ENCODE measurements around the gene TNNI2.

TNNI2 gene

GRCh38 chr11:1839204-1839923 is 583 bp downstream of the TNNI2 start:
- peaks cover 74% of the 10 kb centered on the region for H3K4me1 ChIP-seq
- peak overlapping the region; percentile 83 for H3K4me2 ChIP-seq
- peak overlapping the region; percentile 70 for H3K27ac ChIP-seq
- TF ChIP-seq Cebpa-rat (IDR thresholded peaks at IDR 0.05): no peak
- H3K9me3 ChIP-seq: no peaks in the 10 kb centered on the region
- peaks cover 20% of the 10 kb centered on the region; the same call in 1 of the 2 replicates for H4K20me1 ChIP-seq
- no peaks in the 10 kb centered on the region for H3K27me3 ChIP-seq
- no peak overlapping the region for H3K4me3 ChIP-seq
- peak overlapping the region; percentile 36; the same call in 1 of the 2 replicates for H3K9ac ChIP-seq
- H3K36me3 ChIP-seq: no peaks in the 10 kb centered on the region

GRCh38 chr11:1839924-1840779 is 1.4 kb downstream of the TNNI2 start:
- Histone ChIP-seq H3K27ac (0 out of 2 replicates have a peak overlapping the region, but pooled peaks have one; percentile 59), H3K9ac (no peak overlapping the region), H3K4me3 (no peak overlapping the region), H4K20me1 (peaks cover 20% of the 10 kb centered on the region; the same call in 1 of the 2 replicates), H3K27me3 (no peaks in the 10 kb centered on the region), H3K36me3 (no peaks in the 10 kb centered on the region), H3K4me2 (peak overlapping the region; percentile 83), H3K4me1 (peaks cover 82% of the 10 kb centered on the region), H3K9me3 (no peaks in the 10 kb centered on the region)
- no peak for TF ChIP-seq Cebpa-rat (IDR thresholded peaks at IDR 0.05)

DNA sequence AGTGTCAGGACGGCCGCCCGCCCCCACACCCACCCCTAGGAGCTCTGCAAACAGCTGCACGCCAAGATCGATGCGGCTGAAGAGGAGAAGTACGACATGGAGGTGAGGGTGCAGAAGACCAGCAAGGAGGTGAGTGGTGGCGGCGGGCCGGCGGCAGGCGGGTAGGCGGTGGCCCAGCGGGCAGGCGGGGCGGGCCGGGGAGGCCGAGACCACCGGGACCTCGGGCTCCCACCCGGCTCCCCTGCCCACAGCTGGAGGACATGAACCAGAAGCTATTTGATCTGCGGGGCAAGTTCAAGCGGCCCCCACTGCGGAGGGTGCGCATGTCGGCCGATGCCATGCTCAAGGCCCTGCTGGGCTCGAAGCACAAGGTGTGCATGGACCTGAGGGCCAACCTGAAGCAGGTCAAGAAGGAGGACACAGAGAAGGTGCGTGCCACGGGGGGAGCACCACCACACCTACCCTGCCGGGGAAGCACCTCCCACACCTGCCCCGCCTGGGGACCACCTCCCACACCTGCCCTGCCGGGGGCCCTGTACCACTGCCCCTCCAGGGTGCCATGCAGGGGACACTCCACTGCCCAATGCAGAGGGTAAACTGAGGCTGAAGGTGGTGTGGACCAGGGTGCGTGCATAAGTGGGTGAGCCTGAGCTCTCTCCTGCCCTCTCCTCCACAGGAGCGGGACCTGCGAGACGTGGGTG is 2.1 kb downstream of the TNNI2 start:
- H3K9me3 ChIP-seq: no peaks in the 10 kb centered on the region
- H3K9ac ChIP-seq: no peak overlapping the region
- no peaks in the 10 kb centered on the region for H3K27me3 ChIP-seq
- H3K36me3 ChIP-seq: no peaks in the 10 kb centered on the region
- peaks cover 90% of the 10 kb centered on the region for H3K4me1 ChIP-seq
- peaks cover 20% of the 10 kb centered on the region; the same call in 1 of the 2 replicates for H4K20me1 ChIP-seq
- no peak for TF ChIP-seq Cebpa-rat (IDR thresholded peaks at IDR 0.05)
- H3K4me3 ChIP-seq: no peak overlapping the region
- H3K27ac ChIP-seq: no peak overlapping the region
- H3K4me2 ChIP-seq: peak overlapping the region; percentile 83

- 0 out of 2 replicates have a peak overlapping the region, but pooled peaks have one; percentile 0 for H3K9ac ChIP-seq
- no peaks in the 10 kb centered on the region for H3K27me3 ChIP-seq
- peaks cover 96% of the 10 kb centered on the region for H3K4me1 ChIP-seq
- no peaks in the 10 kb centered on the region for H3K36me3 ChIP-seq
- H3K9me3 ChIP-seq: no peaks in the 10 kb centered on the region
- no peak overlapping the region for H3K4me3 ChIP-seq
- TF ChIP-seq Cebpa-rat (IDR thresholded peaks at IDR 0.05): no peak
- no peak overlapping the region for H3K27ac ChIP-seq
- peak overlapping the region; percentile 83 for H3K4me2 ChIP-seq
- peaks cover 20% of the 10 kb centered on the region; the same call in 1 of the 2 replicates for H4K20me1 ChIP-seq
Observed at GRCh38 chr11:1841511-1842148, 2.8 kb downstream of the TNNI2 start.

GRCh38 chr11:1842149-1843097 is 3.6 kb downstream of the TNNI2 start:
- Histone ChIP-seq H3K27ac (no peak overlapping the region), H3K4me2 (peak overlapping the region; percentile 83), H4K20me1 (peaks cover 20% of the 10 kb centered on the region; the same call in 1 of the 2 replicates), H3K4me3 (no peak overlapping the region), H3K36me3 (no peaks in the 10 kb centered on the region), H3K27me3 (no peaks in the 10 kb centered on the region), H3K4me1 (peaks cover 89% of the 10 kb centered on the region), H3K9me3 (no peaks in the 10 kb centered on the region), H3K9ac (0 out of 2 replicates have a peak overlapping the region, but pooled peaks have one; percentile 0)
- no peak for TF ChIP-seq Cebpa-rat (IDR thresholded peaks at IDR 0.05)

GRCh38 chr11:1843098-1843473 is 4.3 kb downstream of the TNNI2 start:
- Histone ChIP-seq H3K9ac (no peak overlapping the region), H3K27me3 (no peaks in the 10 kb centered on the region), H3K4me2 (peak overlapping the region; percentile 83), H3K27ac (no peak overlapping the region), H3K4me1 (peaks cover 84% of the 10 kb centered on the region), H4K20me1 (peaks cover 20% of the 10 kb centered on the region; the same call in 1 of the 2 replicates), H3K4me3 (no peak overlapping the region), H3K9me3 (no peaks in the 10 kb centered on the region), H3K36me3 (no peaks in the 10 kb centered on the region)
- TF ChIP-seq Cebpa-rat (IDR thresholded peaks at IDR 0.05): no peak

- Histone ChIP-seq H3K4me1 (peaks cover 84% of the 10 kb centered on the region), H3K9ac (peak overlapping the region; percentile 3; the same call in 1 of the 2 replicates), H3K4me3 (peak overlapping the region; percentile 35; the same call in 1 of the 2 replicates), H3K27me3 (no peaks in the 10 kb centered on the region), H4K20me1 (peaks cover 20% of the 10 kb centered on the region; the same call in 1 of the 2 replicates), H3K9me3 (no peaks in the 10 kb centered on the region), H3K4me2 (peak overlapping the region; percentile 83), H3K36me3 (no peaks in the 10 kb centered on the region), H3K27ac (peak overlapping the region; percentile 18; the same call in 1 of the 2 replicates)
- no peak for TF ChIP-seq Cebpa-rat (IDR thresholded peaks at IDR 0.05)
Observed at GRCh38 chr11:1843796-1844195, 5.0 kb downstream of the TNNI2 start.

All from BLaER1 (cell line).